ENCODE results near the gene ACACA. TPM values are rescaled to one million over a fixed set of nuclear protein-coding genes. Genes with fewer than 3 reads are reported as not detected.

The ACACA gene
- total RNA-seq, 1 experiment from 2014 or later, result 33.0 TPM

- CTCF ChIA-PET, result no interaction called here
- H3K9me3 ChIP-seq (ENCODE audit: low read length), result no peaks in the 10 kb centered on the region
- intact Hi-C loops (cut with micrococcal nuclease), result loop anchor here (5.0 kb wide), 1 partner anchor 70 kb away; no protein-coding TSS in a partner anchor
- no peak overlapping the region for H3K9ac ChIP-seq (ENCODE audit: low read length)
- no peak overlapping the region for H3K27ac ChIP-seq (ENCODE audit: low read length)
- H3K27me3 ChIP-seq (ENCODE audit: low read length), result no peaks in the 10 kb centered on the region
- H3K79me2 ChIP-seq (ENCODE audit: low read length), result no peaks in the 10 kb centered on the region
- H3K36me3 ChIP-seq (ENCODE audit: low read depth, low read length), result no peaks in the 10 kb centered on the region; the same call in 1 of the 2 replicates
- H3K4me3 ChIP-seq (ENCODE audit: low read length), result no peak overlapping the region
- H2AFZ ChIP-seq (ENCODE audit: low read length), result no peak overlapping the region
- DNase-seq (no peak), ATAC-seq (no peak)
- no peaks in the 10 kb centered on the region for H3K4me1 ChIP-seq (ENCODE audit: insufficient read depth, low read length)
- no peak for TF ChIP-seq EZH2phosphoT487 (IDR thresholded peaks at IDR 0.05; ENCODE audit: borderline replicate concordance, low read length)
- TF ChIP-seq EZH2 (IDR thresholded peaks at IDR 0.05; ENCODE audit: low read length, unreplicated experiment), result no peak
- no peak for TF ChIP-seq CTCF (conservative IDR thresholded peaks at IDR 0.05; ENCODE audit: low read depth, low read length)
- BruUV-seq (replicated peaks), result no TSS peak
- H3K4me2 ChIP-seq (ENCODE audit: low read length), result no peak overlapping the region
- no peaks in the 10 kb centered on the region for H3K9me2 ChIP-seq (replicated peaks; ENCODE audit: low read length)
- no peaks in the 10 kb centered on the region for H4K20me1 ChIP-seq (ENCODE audit: low read length)
- POLR2A ChIA-PET (ENCODE audit: unreplicated experiment), result no interaction called here
- H3F3A ChIP-seq (ENCODE audit: low read length, unreplicated experiment), result no peaks in the 10 kb centered on the region
Measured at GRCh38 chr17:37107406-37108083, 299.1 kb downstream of the ACACA start.

- no peak for ATAC-seq
- Histone ChIP-seq H3K9me2 (replicated peaks; ENCODE audit: low read length) (no peaks in the 10 kb centered on the region), H3K9ac (ENCODE audit: low read length) (no peak overlapping the region), H4K20me1 (ENCODE audit: low read length) (no peaks in the 10 kb centered on the region), H3K4me2 (ENCODE audit: low read length) (no peak overlapping the region), H2AFZ (ENCODE audit: low read length) (no peak overlapping the region), H3K27me3 (ENCODE audit: low read length) (no peaks in the 10 kb centered on the region), H3K79me2 (ENCODE audit: low read length) (no peaks in the 10 kb centered on the region), H3K9me3 (ENCODE audit: low read length) (no peaks in the 10 kb centered on the region), H3K4me3 (ENCODE audit: low read length) (no peak overlapping the region), H3F3A (ENCODE audit: low read length, unreplicated experiment) (no peaks in the 10 kb centered on the region), H3K36me3 (ENCODE audit: low read depth, low read length) (peaks cover 3% of the 10 kb centered on the region; the same call in 1 of the 2 replicates), H3K4me1 (ENCODE audit: insufficient read depth, low read length) (no peaks in the 10 kb centered on the region), H3K27ac (ENCODE audit: low read length) (no peak overlapping the region)
- DNase-seq, result no peak
- intact Hi-C loops (cut with micrococcal nuclease), result loop anchor here (5.0 kb wide), 1 partner anchor 71 kb away; no protein-coding TSS in a partner anchor
- no TSS peak for BruUV-seq (replicated peaks)
- ChIA-PET CTCF (no interaction called here), POLR2A (ENCODE audit: unreplicated experiment) (no interaction called here)
- TF ChIP-seq EZH2 (IDR thresholded peaks at IDR 0.05; ENCODE audit: low read length, unreplicated experiment), result no peak
- TF ChIP-seq CTCF (conservative IDR thresholded peaks at IDR 0.05; ENCODE audit: low read depth, low read length), result no peak
- TF ChIP-seq EZH2phosphoT487 (IDR thresholded peaks at IDR 0.05; ENCODE audit: borderline replicate concordance, low read length), result no peak
Measured at GRCh38 chr17:37106049-37106448, 300.6 kb downstream of the ACACA start.

- H3K4me3 ChIP-seq (ENCODE audit: low read length), result no peak overlapping the region
- BruUV-seq (replicated peaks), result no TSS peak
- no peak overlapping the region for H3K27ac ChIP-seq (ENCODE audit: low read length)
- no peaks in the 10 kb centered on the region for H3F3A ChIP-seq (ENCODE audit: low read length, unreplicated experiment)
- no peak for ATAC-seq
- no peak overlapping the region for H3K4me2 ChIP-seq (ENCODE audit: low read length)
- H3K9me3 ChIP-seq (ENCODE audit: low read length), result no peaks in the 10 kb centered on the region
- no peaks in the 10 kb centered on the region; the same call in 1 of the 2 replicates for H3K4me1 ChIP-seq (ENCODE audit: insufficient read depth, low read length)
- ChIA-PET CTCF (no interaction called here), POLR2A (ENCODE audit: unreplicated experiment) (no interaction called here)
- intact Hi-C loops (cut with micrococcal nuclease), result no loop called here
- H3K79me2 ChIP-seq (ENCODE audit: low read length), result no peaks in the 10 kb centered on the region
- no peak overlapping the region for H2AFZ ChIP-seq (ENCODE audit: low read length)
- H3K36me3 ChIP-seq (ENCODE audit: low read depth, low read length), result peaks cover 4% of the 10 kb centered on the region; the same call in 1 of the 2 replicates
- no peaks in the 10 kb centered on the region for H3K9me2 ChIP-seq (replicated peaks; ENCODE audit: low read length)
- peaks cover 4% of the 10 kb centered on the region; the same call in 1 of the 2 replicates for H4K20me1 ChIP-seq (ENCODE audit: low read length)
- no peak for DNase-seq
- H3K27me3 ChIP-seq (ENCODE audit: low read length), result no peaks in the 10 kb centered on the region
- TF ChIP-seq EZH2phosphoT487 (IDR thresholded peaks at IDR 0.05; ENCODE audit: borderline replicate concordance, low read length) (no peak), CTCF (conservative IDR thresholded peaks at IDR 0.05; ENCODE audit: low read depth, low read length) (no peak), EZH2 (IDR thresholded peaks at IDR 0.05; ENCODE audit: low read length, unreplicated experiment) (no peak)
- no peak overlapping the region for H3K9ac ChIP-seq (ENCODE audit: low read length)
Measured at GRCh38 chr17:37103231-37103630, 303.4 kb downstream of the ACACA start.
